Measurements from ENCODE around the gene NFIX. TPM values are rescaled to one million over a fixed set of nuclear protein-coding genes. Genes with fewer than 3 reads are reported as not detected.

NFIX gene
- total RNA-seq, 2 experiments from 2014 or later, result 3.0 to 3.3 TPM

- peaks cover 16% of the 10 kb centered on the region for H3K4me1 ChIP-seq (ENCODE audit: insufficient read depth, low read length)
- Mint-ChIP-seq H3K9me3 (no peaks in the 10 kb centered on the region), H3K27ac (no peak overlapping the region), H3K4me3 (no peak overlapping the region), H3K27me3 (peaks cover 13% of the 10 kb centered on the region), H3K36me3 (ENCODE audit: low read depth) (no peaks in the 10 kb centered on the region), H3K4me1 (ENCODE audit: low read depth) (no peaks in the 10 kb centered on the region)
- no peak for TF ChIP-seq CTCF (IDR thresholded peaks at IDR 0.05)
- POLR2A ChIA-PET, result no interaction called here
- no peaks in the 10 kb centered on the region for H3K36me3 ChIP-seq (ENCODE audit: insufficient read depth, low read length)
- CTCF ChIA-PET, result interaction anchor here (0.9 to 5.1 kb wide), 3 partner anchors 15 to 115 kb away, joined by 3 to 83 read pairs (median 51); no protein-coding TSS in a partner anchor
- intact Hi-C loops (cut with DNase I, micrococcal nuclease), result loop anchor here (2.0 to 10.0 kb wide), 4 partner anchors 55 to 609 kb away; no protein-coding TSS in a partner anchor
- DNase-seq (no peak), ATAC-seq (ENCODE audit: poor library complexity) (no peak)
- H3K4me3 ChIP-seq (ENCODE audit: low read length), result no peak overlapping the region
- H3K27ac ChIP-seq (ENCODE audit: low read depth in 1 of 2, low read length in 2 of 2), result no peak overlapping the region
- H3K9me3 ChIP-seq (ENCODE audit: control insufficient read depth in 1 of 2, insufficient read depth in 1 of 2, low read length in 2 of 2), result peaks cover 0 to 5% of the 10 kb centered on the region in 2 experiments
- peaks cover 7% of the 10 kb centered on the region in 2 experiments for H3K27me3 ChIP-seq (ENCODE audit: control insufficient read depth in 1 of 2, insufficient read depth in 2 of 2, low read length in 2 of 2)
These were observed 15.3 kb upstream of the NFIX start for GRCh38 chr19:12979974-12980373.

- no peaks in the 10 kb centered on the region for H3K9me3 Mint-ChIP-seq
- peaks cover 12% of the 10 kb centered on the region for H3K27me3 Mint-ChIP-seq
- no peaks in the 10 kb centered on the region for H3K36me3 Mint-ChIP-seq (ENCODE audit: low read depth)
- Histone ChIP-seq H3K27ac (ENCODE audit: low read depth in 1 of 2, low read length in 2 of 2) (no peak overlapping the region), H3K9me3 (ENCODE audit: control insufficient read depth in 1 of 2, insufficient read depth in 1 of 2, low read length in 2 of 2) (peaks cover 0 to 5% of the 10 kb centered on the region in 2 experiments), H3K36me3 (ENCODE audit: insufficient read depth, low read length) (no peaks in the 10 kb centered on the region), H3K4me1 (ENCODE audit: insufficient read depth, low read length) (peaks cover 16% of the 10 kb centered on the region), H3K4me3 (ENCODE audit: low read length) (no peak overlapping the region), H3K27me3 (ENCODE audit: control insufficient read depth in 1 of 2, insufficient read depth in 2 of 2, low read length in 2 of 2) (no peaks in the 10 kb centered on the region)
- POLR2A ChIA-PET, result no interaction called here
- intact Hi-C loops (cut with DNase I, micrococcal nuclease), result loop anchor here (1.0 to 10.0 kb wide), 4 partner anchors 52 to 450 kb away; no protein-coding TSS in a partner anchor
- no peak overlapping the region for H3K4me3 Mint-ChIP-seq
- ATAC-seq (ENCODE audit: poor library complexity) (no peak), DNase-seq (no peak)
- H3K4me1 Mint-ChIP-seq (ENCODE audit: low read depth), result no peaks in the 10 kb centered on the region
- TF ChIP-seq CTCF (IDR thresholded peaks at IDR 0.05), result no peak
- H3K27ac Mint-ChIP-seq, result no peak overlapping the region
- CTCF ChIA-PET, result interaction anchor here (1.4 to 1.8 kb wide), 3 partner anchors 17 to 111 kb away, joined by 3 to 10 read pairs (median 5); no protein-coding TSS in a partner anchor
These were observed 12.6 kb upstream of the NFIX start for GRCh38 chr19:12982648-12983047.

- peaks cover 0 to 2% of the 10 kb centered on the region in 2 experiments for H3K27me3 ChIP-seq (ENCODE audit: control insufficient read depth in 1 of 2, insufficient read depth in 2 of 2, low read length in 2 of 2)
- DNase-seq (no peak), ATAC-seq (ENCODE audit: poor library complexity) (no peak)
- no peak for TF ChIP-seq CTCF (IDR thresholded peaks at IDR 0.05)
- H3K27ac Mint-ChIP-seq, result no peak overlapping the region
- H3K36me3 ChIP-seq (ENCODE audit: insufficient read depth, low read length), result no peaks in the 10 kb centered on the region
- H3K9me3 Mint-ChIP-seq, result no peaks in the 10 kb centered on the region
- ChIA-PET CTCF (interaction anchor here (1.4 to 1.8 kb wide), 3 partner anchors 18 to 111 kb away, joined by 3 to 10 read pairs (median 5); no protein-coding TSS in a partner anchor), POLR2A (no interaction called here)
- no peak overlapping the region for H3K4me3 Mint-ChIP-seq
- H3K9me3 ChIP-seq (ENCODE audit: control insufficient read depth in 1 of 2, insufficient read depth in 1 of 2, low read length in 2 of 2), result peaks cover 0 to 5% of the 10 kb centered on the region in 2 experiments
- H3K4me1 ChIP-seq (ENCODE audit: insufficient read depth, low read length), result peaks cover 16% of the 10 kb centered on the region
- H3K4me1 Mint-ChIP-seq (ENCODE audit: low read depth), result no peaks in the 10 kb centered on the region
- H3K4me3 ChIP-seq (ENCODE audit: low read length), result peak overlapping the region; percentile 19
- intact Hi-C loops (cut with DNase I, micrococcal nuclease), result loop anchor here (1.0 to 10.0 kb wide), 4 partner anchors 52 to 449 kb away; no protein-coding TSS in a partner anchor
- no peaks in the 10 kb centered on the region for H3K36me3 Mint-ChIP-seq (ENCODE audit: low read depth)
- no peak overlapping the region for H3K27ac ChIP-seq (ENCODE audit: low read depth in 1 of 2, low read length in 2 of 2)
- peaks cover 7% of the 10 kb centered on the region for H3K27me3 Mint-ChIP-seq
These were observed 12.2 kb upstream of the NFIX start for GRCh38 chr19:12983091-12983490.
